ENCODE results near the gene AGBL1.

Gene AGBL1

DNA sequence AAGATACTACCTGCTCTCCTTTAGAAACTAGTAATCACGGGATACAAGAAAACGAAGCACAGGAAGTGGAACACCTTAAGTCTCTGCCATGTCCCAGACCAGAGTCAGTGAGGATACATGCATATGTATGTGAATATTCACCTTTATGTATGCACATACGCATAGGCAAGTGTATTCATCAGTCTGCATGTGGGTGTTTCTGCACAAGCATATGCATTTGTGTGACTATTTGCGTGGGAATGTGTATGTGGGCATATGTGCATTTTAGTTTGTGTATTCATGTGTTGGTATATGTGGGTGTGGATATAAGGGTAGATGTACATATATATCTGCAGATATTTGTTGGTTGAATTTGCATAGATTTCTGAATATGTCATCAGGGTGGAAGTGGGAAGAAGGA is 889.7 kb downstream of the AGBL1 start:
- DNase-seq: no peak

DNA sequence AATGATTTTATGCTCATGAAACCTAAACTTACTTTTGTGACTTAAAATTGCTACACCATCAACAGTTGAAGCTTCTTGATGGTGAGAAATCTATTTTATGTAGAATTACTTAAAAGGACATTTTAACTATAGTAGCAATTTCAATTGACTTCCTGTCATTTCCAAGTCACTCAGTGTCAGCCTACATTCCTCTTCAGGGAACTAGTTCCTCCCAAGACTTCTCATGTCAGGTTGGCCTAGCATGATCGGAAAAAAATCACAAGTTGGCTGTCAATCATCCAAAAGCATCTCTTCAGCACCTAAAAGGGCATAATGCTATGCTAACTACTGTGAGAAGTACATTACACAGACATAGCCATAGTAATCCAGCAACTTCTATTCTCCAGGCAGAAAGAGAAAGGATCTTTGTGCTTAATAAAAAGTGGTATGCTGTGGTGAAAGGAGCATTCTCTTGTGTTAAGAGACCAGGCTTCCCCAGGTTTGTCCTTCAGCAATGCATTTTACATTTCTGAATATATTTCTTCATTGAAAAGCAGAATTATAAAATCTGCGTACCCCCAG is 893.7 kb downstream of the AGBL1 start:
- DNase-seq: no peak

DNA sequence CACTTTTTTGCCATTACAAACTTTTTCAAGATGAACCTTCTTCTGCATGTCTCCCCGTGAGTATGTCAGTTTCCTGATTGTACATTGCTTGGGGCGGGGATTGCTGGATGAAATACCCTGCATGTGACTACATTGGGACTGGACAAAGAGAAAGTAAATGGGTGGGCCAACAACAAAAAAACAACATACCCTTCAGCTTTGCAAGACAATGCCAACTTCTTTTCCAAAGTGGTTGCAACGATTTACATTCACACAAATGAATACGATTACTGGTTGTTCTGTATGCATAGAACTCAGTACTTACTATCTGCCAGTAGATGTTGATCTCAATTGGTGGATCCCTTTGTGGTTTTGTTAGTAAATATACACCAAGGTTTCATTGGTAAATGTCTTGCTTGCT is 908.4 kb downstream of the AGBL1 start:
- no peak for DNase-seq

DNA sequence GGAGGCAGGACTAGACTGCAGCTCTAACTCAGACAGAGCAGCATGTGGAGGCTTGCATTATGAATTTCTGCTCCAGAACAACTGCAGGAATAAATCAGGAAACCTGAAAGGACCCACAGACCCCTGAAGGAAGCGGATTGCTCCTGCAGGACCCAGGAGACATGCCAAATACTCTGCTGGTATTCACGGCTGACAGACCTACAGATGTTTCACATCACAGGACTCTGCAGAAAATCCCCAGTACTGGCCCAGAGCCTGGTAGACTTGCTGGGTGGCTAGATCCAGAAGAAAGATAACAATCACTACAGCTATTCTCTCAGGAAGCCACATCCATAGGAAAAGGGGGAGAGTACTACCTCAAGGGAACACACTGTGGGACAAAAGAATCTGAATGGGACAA is 942.1 kb downstream of the AGBL1 start:
- DNase-seq: no peak

DNA sequence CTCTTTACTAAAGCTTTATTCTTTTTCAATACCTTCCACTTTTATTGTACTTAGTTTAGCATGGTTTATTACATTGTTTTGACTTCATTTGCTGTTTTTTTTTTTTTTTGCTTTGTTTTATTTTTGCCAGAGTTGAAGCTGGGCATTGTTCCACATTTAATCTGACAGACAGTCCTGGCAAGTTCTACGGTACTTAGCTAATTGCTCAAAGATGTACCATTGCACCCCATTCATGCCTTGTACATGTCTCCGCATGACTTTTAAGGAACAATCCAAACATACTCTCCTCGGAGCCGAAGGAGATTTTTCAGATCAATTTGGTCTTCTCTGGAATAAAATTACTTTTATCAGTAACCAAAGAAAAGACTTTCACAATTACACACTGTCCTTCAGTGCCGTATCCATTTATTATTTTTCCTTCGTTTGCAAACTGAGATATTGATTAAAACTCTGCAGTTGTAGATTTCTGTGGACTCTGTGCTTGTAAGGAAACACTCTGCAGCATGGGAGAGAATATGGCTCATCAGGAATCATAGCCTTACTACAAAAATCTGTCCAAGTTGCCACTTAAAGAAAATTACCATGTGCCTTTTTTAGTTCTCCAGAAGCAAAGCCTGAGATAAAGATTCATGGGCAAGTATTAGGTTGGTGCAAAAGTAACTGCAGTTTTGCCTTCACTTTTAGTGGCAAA is 952.0 kb downstream of the AGBL1 start:
- no peak for DNase-seq

DNA sequence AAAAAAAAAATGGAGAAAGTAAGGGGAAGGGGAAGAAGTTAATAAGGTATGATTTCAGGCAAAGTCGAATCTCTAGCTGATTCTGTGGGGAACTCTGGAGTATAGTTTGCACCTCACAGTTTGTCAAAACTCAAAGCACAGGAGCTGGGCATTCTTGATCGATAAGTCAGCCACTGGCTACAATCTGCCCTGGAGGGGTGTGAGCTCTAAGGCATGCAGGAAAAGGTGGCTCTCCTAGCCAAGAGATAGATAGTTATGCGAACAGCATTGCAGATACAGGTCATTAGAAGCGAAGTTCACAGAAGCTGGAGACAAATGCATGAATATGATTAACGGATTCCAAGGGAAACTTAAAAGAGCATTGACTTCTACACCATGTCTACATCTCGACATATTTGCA is 952.6 kb downstream of the AGBL1 start:
- no peak for DNase-seq

DNA sequence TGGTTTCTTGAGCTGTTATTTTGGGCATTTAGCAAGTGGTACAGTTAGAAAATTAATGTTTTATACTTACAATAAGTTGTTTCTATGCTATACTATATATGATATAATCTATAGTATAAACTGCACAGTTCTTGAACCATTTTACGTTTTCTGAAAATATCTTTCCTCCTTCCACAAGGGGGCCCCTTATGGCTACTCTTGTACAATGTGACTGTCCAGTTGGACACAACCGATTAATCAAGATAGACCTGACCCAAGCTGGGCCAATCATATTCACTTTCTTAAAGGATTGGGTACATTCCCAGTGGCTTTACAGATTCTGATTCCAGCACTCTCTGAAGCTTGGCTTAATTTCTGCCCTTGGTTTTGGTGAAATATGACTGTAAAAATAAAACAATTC is 953.4 kb downstream of the AGBL1 start:
- peak in 1 of 2 experiments; percentile 45 for DNase-seq

DNA sequence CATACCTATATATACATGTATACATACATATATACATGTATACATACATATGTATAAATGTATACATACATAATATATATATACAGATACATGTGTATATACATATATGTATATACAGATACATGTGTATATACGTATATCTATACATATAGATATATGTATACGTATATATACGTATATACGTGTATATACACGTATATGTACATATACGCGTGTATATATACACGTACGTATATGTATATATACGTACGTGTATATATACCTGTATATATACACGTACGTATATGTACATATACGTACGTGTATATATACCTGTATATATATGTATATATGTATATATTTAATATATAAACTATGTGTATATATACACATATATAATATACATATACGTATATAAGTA is 955.2 kb downstream of the AGBL1 start:
- DNase-seq: no peak

DNA sequence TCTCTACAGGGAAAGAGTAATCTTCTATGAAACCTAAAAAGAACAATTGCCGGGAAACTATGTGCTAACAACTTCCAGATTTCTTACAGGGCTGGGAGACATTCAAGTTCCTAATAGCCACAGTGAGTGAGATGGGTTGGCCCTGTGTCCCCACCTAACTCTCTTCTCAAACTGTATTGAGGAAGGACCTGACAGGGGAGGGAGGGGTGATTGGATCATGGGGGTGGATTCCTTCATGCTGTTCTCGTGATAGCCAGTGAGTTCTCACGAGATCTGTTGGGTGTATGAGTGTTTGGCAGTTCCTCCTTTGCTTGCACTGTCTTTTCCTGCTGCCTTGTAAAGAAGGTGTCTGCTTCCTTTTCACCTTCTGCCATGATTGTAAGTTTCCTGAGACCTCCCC is 958.7 kb downstream of the AGBL1 start:
- no peak for DNase-seq

DNA sequence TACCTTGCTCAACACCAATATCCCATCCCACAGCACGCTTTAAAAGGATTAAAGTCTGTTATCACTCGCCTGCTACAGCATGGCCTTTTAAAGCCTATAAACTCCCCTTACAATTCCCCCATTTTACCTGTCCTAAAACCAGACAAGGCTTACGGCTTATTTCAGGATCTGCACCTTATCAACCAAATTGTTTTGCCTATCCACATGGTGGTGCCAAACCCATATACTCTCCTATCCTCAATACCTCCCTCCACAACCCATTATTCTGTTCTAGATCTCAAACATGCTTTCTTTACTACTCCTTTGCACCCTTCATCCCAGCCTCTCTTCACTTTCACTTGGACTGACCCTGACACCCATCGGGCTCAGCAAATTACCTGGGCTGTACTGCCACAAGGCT is 962.9 kb downstream of the AGBL1 start:
- peak in 1 of 2 experiments; percentile 23 for DNase-seq

DNA sequence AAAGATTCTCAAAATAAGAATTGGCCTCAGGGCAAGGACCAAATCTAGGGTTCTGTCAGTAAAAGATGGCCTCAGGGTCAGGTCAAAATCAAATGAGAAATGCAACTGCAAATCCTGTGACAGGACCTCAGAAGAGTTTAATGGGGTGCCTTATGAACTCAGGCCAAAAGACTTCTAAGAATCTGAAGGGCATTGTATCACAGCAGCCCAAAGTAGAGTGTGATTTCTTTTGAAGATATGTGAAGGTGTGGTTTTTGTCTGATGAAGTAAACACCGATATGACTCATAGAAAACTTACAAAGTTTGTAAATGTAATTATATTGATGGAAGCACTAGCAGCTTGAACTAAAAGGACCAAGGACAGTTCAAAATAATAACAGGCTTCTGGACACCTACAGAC is 966.1 kb downstream of the AGBL1 start:
- no peak for DNase-seq

DNA sequence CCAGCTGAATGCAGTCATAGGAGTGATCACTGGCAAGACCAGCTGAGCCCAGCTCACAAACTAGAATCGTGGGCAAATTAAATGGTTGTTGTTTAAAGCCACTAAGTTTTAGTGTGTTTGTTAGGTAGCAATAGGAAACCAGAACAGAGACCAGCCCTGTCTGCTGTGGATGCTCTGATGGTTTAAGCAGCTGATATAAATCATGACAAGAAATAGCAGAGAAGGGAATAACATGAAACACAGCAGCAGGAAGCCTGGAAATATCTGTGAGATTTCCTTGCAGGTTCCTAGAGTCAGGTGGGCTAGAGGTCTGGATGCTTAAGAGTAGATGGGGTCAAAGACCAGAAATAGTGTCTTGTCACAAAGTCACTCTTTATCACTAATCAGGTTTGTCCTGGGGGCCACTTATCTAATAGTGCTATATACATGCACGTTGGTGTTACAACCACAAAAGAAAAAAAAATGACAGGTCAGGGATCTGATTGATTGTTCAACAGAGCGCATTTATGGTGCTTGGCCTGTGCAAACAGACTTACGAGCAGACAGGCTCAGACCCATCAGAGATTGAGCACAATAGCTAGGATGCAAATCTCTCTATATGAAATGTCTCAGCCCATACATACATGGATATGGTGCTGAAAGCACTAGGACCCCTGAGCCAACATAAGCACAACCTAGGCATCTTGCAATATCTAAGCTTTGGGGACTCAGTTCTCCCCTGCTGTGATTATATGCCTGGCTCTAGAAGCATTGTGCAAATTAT is 967.7 kb downstream of the AGBL1 start:
- no peak for DNase-seq
